ENCODE measurements around the gene PLCXD3.

PLCXD3 gene

DNA sequence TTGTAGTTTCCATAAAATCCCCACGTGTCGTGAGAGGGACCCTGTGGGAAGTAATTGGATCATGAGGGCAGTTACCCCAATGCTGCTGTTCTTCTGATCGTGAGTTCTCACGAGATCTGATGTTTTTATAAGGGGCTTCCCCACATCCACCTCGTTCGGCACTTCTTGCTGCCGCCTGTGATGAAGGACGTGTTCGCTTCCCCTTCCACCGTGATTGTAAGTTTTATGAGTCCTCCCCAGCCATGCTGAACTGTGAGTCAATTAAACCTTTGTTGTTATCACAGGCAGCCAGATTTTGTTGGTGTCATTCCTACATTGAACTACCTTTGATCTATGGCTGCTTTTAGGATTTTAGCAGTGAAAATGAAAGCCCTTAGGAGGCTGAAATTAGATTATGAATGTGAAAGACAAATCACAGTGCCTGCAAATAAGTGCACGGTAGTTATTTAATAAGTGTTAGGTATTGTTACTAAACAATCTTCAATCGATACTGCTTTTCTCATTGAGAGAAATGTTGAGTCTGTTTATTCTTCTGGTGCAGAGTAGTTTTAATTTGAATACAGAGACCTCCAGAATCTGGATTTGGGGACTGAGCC is 229.1 kb downstream of the PLCXD3 start:
- no peak for DNase-seq (ENCODE audit: low read depth)

DNA sequence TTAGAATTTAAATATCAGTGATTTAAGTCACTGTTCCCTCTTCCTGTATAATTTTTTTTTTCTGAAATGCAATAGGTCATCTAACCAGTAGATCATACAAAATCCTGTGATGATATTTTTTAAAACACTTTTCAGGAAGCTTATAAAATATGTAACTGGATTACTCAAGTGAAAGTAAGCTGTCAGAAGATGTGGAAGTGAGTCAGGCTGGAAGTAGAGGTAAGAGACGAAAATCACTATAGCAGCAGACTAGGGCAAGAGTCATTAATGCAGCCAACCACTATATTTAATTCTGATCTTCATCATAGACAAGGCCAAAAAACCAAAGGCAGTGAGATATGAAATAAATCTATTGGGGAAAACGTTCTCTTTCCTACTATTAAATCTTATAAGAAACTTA is 231.4 kb downstream of the PLCXD3 start:
- no peak for DNase-seq (ENCODE audit: low read depth)

DNA sequence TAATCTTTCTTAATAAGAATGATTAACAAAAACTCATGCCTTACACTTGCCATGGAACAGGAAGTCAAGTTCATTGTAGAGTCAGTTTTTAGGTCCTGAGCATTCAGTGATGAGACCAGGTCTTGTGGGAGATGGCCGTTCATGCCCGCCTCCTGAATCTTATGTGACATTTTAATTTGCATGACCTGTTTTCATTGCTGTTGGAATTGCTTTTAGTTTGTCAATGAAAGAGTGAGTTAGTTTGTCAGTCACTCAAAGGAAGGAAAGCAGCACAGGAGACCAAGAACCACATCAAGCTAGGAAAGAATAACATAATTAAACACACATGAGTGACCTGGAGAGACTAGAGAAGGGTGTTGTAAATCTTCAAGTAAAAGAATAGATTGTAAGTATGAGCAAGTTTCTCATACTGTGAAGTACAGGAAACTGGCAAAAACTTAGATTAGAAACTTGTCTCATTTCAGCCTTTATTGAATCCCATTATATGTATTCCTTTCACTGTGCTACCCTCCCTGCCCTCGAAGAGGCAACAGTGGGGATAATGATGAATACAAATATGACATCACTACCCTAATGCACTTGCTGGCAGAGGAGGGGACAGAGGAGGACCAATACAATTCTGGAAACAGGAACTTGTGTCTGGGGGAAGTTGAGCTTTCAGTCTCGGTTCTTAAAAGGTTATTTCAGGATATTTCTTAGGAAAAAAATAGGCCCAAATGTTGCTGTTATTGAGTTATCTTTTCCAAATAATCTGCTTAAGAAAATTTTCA is 232.7 kb downstream of the PLCXD3 start:
- no peak for DNase-seq (ENCODE audit: low read depth)

DNA sequence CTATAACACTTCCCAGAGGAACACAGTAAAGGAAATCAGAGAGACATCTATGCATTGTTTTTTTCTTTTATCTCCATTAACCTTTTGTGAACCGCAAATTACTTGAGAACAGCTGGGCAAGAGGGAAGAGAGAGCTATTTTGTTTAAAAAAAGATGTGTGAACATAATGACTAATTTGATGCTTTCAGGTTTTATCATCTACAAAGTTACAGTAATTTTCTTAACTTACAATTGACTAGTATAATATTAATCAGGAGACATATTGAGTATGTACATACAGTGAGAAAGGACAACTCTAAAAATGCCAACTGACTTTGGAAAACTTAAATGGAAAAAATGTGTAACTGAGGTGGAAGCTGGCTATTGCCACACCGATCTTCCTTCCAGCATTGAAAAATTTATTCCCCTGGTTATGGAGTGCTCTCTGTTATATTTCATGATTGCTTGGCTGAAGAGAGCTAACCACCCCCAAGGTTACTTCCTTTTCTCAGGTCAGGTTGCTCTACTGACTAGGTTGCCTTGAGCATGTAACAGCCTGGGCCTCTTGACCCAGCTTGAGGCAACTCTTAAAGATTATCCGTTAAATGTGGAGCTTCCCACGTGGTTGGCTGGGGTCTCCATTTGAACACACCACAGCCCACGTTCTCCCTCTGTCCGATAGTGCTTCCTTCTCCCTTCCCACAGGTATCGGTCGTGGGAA is 234.4 kb downstream of the PLCXD3 start:
- DNase-seq (ENCODE audit: low read depth): no peak

DNA sequence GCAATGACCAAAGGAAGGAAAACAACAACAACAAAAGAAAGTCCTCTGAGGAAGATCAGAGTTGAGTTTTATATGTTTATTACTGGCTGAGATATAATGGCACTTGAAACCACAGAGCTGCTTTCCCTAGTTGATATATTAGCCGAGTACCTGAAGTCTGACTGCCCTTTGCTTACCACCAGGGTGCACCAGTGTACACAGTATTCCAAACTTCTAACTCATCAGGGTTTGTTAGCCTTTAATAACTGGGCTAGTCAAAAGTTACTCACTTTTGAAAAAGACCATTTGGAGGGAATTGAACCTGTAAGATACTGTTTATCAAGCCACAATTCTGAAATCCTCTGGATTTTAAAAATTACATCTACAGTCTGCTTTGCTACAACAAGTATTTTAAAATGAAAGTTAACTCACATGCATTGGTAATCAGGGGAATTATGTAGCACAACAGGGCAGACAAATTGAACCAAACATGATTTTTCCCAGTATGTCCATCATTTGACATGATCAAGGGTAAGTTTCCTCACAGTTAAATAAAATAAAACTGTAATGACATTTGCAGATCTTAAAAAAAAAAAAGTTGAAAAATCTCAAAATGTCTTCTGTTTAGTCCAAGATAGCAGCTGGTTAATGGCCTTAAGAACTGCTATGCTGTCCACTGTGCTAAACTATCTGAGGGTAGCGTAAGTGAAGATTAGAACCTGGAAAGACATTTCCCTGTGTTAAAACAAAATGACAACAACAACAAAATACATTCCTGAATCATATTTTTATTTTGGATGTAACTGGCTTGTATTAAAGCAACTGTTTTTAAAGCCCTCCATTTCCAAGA is 239.8 kb downstream of the PLCXD3 start:
- DNase-seq (ENCODE audit: low read depth): no peak

GRCh38 chr5:41268894-41269293 is 241.5 kb downstream of the PLCXD3 start:
- no peak for DNase-seq (ENCODE audit: low read depth)

- DNase-seq (ENCODE audit: low read depth): no peak
These were observed 244.0 kb downstream of the PLCXD3 start for GRCh38 chr5:41266377-41266776.

DNA sequence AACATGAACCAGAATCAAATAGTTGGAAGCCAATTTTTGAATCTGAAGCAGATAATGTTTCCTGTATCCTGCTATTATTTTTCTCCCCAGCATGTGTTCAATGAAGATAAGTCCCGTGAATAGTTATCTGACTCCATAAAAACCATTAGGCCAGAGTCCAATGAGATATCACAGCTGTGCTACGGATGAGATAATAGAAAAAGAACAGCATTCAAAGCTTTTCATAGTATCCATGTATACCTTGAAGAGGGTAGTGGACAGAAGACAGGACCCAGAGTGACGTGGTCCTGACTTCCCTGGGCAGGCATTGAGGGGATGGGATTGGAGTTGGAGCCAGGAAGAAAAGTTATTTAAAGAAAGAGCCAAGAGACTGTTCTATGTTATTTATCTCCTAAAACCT is 246.4 kb downstream of the PLCXD3 start:
- DNase-seq (ENCODE audit: low read depth): no peak

DNA sequence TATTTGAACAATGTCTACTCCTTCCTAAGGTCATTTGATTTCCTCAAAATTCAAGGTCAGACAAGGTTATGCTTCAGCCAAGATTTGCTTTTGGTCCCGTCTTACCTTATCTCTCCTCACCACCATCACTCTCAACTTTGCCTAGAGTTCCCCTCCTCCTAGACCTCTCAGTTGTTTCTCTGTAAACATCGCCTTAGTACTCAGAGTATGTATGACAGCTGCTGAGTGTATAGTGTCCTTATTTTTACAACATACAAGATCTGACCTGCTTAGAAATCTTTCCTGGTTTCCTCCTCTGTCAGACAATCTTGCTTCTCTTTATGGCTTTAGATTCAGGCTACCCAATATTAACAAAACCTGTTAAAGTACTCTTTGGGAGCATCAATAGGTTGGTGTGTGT is 247.1 kb downstream of the PLCXD3 start:
- DNase-seq (ENCODE audit: low read depth): no peak
